CD1c-positive myeloid dendritic cell (primary cell): ENCODE measurements around the gene NCKAP5.

Source experiments
- DNase-seq: peaks from one replicate; pipeline ENCODE4 v3.0.0-alpha.2; 2016; ENCODE audit errors: extremely low spot score

The NCKAP5 gene

GRCh38 chr2:133422931-133423351 lies 145.3 kb downstream of the NCKAP5 start:
- no peak for DNase-seq

DNA sequence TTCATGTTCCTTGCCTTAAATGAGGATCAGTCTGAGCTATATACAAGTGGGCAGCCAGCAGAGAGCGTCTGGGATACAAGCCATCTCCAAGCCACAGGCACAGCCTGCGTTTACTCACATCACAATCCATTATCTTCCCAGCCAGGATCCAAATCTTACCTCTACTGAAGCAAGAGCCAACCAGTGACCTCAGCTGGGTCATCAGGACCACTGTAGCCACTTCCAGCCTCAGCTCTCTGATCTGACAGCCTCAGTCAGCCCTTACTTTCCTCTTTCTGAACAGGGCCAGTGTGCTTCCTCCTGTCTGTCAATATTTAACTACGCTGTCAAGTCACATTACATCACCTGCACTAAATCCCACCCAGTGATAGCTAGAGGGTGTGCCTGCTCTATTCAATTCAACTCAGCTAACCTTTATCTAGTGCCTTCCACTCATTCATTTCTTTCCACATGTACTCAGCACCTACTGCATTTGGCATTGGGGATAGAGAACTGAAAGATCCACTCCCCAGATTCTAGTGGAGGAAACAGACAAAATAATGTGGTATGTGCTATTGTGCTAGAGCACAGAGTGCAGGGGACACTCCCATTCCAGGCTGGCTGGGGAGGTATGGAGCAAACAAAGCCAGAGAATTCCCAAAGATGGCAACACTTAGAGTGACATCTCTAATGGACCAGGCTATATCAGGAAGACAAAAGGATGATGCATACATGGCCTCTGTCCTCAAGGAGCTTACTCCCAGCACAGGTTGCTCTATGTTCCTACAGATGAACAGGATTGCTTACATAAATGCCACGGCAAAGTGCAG lies 146.5 kb downstream of the NCKAP5 start:
- DNase-seq = no peak

DNA sequence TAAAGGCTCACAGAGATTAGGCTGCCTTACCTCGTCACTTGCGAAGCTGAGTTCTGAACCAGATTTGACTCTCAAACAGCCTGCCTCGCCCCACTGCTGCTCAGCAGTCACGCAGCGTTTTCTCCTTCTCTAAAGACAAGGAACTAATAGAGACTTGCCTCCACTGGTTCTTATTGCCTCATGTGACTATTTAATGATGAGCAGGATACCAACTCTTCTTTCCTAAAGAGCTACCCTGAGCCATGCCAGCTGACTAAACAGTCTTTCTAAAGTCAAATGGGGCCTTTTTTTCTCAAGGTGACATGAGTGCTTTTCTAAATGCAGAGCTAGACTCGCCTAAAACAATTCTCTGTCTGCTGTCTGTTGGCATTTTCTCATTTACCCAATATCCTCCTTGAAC lies 147.5 kb downstream of the NCKAP5 start:
- no peak for DNase-seq

DNA sequence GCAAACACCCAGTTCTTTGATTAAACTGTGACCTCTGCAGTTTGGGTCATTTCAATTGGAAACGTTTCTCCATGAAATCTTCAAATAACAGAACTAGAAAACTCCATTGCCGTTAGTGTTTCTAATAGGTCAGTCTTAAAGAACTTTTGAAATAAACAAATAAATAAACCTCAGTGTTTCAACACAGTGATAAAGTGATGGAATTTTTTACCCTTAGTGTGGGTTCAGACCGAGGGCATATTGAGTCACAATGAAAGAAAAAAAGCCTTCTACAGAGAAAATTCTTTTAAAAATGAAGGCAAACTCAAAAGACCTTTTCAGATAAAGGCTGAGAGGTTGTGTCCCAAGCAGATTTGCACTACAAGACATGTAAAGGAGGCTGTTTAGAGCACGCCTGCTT lies 149.6 kb downstream of the NCKAP5 start:
- DNase-seq = no peak

- no peak for DNase-seq
These were observed 150.2 kb downstream of the NCKAP5 start for GRCh38 chr2:133418021-133418420.

GRCh38 chr2:133417415-133417814 lies 150.8 kb downstream of the NCKAP5 start:
- DNase-seq = no peak

DNA sequence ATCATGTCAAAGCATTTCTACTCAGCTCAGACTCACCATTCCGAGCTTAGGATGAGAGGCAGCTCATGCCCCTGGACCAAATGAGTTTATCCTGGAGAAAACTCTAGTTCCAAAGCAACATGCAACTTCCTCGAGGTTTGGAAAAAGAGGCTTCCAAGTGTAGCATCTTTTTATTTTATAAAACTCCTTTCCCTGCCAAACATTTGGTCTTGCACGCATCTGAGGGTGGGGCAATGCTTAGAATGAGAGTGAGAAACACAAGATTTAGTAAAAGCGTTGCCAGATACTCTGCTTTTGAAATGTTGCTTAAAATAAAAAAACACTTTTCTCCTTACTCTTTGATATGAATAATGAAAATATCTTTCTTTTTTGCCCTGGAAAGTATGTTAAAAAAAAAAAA lies 151.5 kb downstream of the NCKAP5 start:
- DNase-seq = no peak

DNA sequence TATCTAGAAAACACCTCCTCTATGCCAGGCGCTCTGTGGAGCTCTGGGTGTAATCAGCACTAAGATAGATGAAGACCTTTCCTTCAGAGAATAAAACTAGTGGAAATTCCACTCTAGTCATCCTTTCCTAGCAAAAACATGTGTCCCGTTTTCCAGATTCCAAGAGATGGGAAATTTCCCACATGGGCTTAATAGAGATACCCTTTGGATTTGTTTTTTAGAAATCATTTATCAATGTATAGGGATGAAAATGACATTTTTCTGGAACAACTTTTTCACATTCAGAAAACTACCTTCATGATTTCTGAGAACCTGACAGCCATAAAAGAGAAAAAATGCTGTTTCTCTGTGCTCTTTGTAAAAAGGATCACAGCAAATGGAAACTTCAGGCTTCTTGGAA lies 152.1 kb downstream of the NCKAP5 start:
- DNase-seq = no peak

DNA sequence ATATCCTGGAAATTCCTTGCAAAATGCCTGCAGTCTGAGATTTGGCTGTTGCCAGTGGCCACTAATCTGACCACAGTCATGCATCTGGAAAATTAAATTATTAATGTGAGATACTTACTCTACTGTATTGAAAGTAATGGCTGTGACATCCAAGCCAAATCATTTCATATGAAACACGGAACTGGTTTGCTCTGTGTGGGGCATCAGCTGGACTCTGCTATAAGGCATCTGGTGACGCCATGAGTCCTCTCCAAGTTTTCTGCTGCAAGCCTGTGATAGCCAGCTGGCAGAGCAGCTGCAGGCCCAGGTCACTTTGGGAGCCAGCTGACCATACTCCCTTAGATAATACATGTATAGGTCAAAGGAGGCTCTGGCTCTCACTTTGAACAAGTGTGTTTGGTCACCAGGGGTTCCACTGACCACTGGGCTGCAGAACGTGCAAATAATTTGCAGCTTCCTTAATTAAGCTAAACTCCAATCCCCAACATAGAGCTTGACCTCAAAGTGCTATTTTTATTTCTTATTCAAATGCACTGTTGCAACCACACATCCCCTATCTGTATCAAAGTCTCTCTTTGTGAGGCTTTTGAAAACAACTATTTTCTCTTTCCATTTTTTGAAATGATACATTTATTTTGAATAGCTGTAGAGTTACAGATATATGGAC lies 152.9 kb downstream of the NCKAP5 start:
- no peak for DNase-seq

GRCh38 chr2:133414486-133415209 lies 153.6 kb downstream of the NCKAP5 start:
- no peak for DNase-seq

DNA sequence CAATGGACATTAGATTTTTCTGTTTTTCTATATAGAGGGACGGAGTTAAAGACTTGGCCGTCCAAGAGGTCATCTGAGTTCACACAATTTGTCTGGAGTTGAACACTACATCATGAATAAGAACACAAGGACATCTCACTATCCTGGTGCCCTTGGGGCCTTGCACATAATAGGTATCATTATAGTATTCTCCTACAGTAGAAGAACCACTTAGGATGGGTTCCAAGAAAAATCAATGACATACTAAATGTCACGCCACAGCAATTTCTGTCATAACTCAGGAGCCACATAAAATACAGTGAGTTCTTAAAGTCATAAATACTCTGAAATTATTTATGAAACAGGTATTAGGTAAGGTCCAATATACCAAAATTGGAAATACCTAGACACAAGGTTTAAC lies 154.4 kb downstream of the NCKAP5 start:
- DNase-seq = no peak

DNA sequence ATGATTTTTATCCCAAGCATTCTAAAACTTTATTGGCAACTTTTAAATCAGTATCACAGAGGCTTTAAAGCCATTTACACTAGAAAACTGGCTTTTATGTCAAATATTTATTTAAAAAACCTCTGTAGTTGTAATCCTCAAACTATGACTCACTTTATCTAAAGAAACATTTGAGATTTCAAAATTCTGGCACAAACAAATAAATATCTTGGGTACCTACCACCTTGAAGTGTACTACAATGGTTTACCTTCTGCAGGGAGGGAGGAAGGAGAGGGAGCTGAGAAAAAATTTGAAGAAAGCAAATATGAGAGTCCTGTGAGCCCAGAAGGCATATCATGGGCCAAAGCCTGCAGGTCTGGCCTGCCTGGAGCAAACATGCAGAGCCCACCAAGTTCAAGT lies 155.6 kb downstream of the NCKAP5 start:
- DNase-seq = no peak

DNA sequence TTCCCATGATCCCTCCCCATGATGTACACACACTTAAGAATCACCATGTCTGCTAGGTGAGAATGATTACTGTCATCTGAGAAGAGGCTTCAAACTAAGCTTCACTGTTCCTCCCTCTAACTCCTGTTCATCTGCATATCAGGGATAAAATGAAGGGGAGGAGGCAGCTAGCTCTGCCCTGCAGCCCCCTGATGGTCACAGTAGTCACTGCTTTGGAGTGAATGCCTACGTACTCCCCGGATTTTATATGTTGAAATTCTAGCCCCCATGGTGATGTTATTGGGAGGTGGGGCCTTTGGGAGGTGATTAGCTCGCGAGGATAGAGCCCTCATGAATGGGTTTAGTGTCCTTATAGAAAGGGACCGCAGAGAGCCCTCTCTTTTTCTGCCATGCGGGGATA lies 156.4 kb downstream of the NCKAP5 start:
- no peak for DNase-seq

DNA sequence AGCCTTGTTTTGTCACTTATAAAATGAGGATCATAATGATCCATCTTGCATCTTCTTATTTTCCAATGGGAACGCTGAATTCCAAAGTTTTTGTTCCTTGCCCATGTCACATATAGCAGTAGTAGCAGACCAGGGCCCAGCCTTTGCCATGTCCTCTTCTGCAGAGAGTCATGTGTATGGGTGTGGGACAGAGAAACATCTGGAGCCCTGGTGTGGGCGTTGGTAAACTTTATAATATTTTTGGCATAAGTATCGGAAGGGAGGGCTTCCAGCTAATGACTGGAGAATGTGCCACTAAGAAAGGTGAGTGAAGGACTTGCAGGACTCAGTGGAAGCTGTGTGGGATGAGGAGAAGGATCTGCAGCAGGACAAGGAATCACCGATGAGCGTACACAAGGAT lies 157.2 kb downstream of the NCKAP5 start:
- DNase-seq = no peak

DNA sequence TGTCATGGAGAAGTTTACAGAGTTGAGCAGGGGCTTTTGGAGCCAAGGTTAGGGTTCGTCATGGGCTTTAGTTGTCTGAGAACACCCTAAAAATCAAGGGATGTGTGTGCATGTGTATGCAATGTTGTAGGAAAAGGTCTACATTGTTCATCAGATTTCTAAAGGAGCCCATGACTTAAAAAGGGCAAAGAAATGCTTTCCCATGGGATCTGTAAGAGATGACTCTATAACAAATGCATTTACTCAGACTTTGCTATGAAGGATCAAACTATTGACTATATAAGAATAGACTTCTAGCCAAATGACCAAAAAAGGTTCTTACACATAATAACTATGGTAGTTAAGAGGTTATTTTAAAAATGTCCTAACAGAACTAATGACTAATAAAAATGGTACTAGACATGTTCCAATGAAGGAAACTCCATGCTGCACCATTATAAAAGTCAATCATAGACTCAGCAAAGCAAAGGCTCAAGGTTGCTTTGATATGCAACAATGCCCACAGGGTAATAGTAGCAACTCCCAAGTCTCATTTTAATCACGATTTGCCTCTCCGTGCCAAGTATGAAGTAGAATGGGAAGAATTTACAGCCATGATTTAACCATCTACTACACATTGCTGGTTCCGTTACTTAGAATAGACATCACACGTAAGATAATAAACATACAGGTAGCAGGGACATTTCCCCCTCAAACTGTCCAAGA lies 158.5 kb downstream of the NCKAP5 start:
- DNase-seq = no peak

GRCh38 chr2:133408671-133409070 lies 159.6 kb downstream of the NCKAP5 start:
- no peak for DNase-seq

DNA sequence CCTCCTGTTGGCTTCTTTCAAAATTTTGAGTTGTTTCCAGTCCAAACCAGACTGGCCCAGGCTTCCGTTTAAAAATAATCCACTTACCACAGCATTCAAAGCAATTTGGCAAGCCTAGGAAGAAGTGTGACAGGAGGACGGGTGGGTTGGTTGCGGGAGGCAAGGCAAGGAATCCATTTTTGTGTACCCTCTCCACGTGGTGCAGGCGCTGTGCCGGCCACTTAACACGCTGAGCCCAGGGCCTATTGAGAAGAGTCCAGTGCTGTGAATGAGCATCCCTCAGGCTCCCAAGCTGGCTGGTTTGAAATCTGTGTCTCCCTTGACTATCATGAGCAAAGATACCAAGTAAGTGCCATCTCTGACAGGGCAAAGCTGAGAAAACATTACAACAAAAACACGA lies 160.9 kb downstream of the NCKAP5 start:
- no peak for DNase-seq

DNA sequence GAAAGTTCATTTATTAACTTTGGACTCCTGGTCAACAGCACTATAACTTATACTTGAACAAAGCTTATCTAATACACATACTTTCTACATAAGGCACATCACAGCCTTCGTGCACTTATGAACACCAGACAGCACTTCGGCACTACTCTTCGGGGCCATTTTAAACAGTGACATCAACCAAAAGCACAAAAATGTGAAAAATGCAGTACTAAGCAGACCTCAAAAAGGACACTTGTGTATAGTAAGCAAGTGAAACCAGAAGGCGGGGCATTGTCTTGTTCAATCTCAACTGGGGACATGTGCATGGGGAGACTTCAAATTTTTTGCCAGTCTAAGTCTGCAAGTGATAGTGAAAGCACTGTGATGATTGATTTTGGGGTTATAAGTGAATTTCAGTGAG lies 163.0 kb downstream of the NCKAP5 start:
- no peak for DNase-seq

- no peak for DNase-seq
These were observed 167.9 kb downstream of the NCKAP5 start for GRCh38 chr2:133400411-133400810.

DNA sequence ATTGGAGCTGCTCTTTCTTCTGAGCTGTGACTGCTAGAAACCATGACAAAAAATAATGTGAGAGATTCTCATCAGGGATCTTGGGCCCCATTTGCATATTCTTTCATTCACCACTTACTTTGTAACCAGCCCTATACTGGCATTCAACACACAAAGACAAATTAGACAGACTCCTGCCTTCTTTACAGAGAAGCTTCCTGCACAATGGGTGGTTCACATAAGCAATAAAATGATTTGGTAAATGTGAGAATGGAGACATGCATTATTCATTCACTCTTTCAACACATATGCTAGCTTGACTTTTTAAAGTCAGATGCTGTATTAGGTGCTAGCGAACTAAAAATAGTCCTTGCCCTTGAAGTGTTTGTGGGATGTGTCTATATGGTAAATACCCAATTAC lies 174.4 kb downstream of the NCKAP5 start:
- no peak for DNase-seq

DNA sequence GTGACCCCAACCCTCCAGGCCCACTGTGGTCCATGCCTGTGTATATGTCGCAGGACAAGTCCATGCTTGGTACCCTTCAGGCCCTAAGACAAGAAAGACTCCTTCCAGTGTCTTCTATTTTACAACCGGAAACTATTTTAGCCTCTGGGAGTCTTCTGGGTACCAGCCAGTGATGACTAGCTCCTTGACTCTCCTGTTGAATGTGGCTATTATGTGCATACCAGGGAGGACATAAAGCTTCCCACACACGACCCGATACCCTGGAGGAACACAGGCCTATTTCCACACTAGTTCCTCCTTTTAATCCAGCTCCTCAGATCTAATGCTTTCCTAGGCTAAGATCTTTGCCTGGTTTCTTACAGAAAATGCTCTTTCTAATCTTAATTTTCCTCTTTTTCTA lies 178.1 kb downstream of the NCKAP5 start:
- DNase-seq = no peak

DNA sequence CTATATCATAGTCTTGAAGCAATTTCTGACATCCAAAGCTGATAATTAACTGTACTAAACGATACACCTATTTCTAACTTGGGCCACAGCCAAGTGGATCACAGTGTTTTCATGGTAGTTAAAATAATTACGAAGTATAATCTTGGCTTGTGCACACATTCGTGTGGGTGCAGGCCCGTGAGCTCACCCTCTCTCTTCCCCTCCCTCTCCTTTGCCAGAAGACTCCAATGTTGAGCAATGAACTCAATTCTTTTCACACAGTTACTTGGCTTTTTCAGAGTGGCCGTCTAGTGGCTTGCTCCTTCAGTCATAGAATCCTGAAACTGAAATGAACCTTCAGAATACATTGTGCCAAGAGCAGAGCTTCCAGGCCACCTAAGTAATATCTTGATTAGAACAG lies 178.7 kb downstream of the NCKAP5 start:
- no peak for DNase-seq
